T47D (cell line): ENCODE measurements around the gene MAT2B.
"Not testable (repeated sequence)": the region's sequence is repeated elsewhere in the genome, so short reads cannot be mapped to it uniquely, and the experiment has no call there.

Experiments
- DNase-seq, 2 experiments: peaks; one replicate each; pipeline versions ENCODE4 v3.0.0 to v3.0.0-alpha.2; 2011 to 2012; ENCODE audit warnings: low read depth in 1 of 2, low spot score in 1 of 2
- JUND ChIP-seq: IDR thresholded peaks from 2 replicates; pipeline ENCODE4 v1.6.1; 2012; ENCODE audit warnings: low read depth
- in situ Hi-C: cut with HindIII; loops from 2 replicates; pipeline ENCODE4 v1.10.0; 2016; ENCODE audit warnings: low sequenced_read_pairs, low pct_unique_long_range_greater_than_20kb

Gene MAT2B

DNA sequence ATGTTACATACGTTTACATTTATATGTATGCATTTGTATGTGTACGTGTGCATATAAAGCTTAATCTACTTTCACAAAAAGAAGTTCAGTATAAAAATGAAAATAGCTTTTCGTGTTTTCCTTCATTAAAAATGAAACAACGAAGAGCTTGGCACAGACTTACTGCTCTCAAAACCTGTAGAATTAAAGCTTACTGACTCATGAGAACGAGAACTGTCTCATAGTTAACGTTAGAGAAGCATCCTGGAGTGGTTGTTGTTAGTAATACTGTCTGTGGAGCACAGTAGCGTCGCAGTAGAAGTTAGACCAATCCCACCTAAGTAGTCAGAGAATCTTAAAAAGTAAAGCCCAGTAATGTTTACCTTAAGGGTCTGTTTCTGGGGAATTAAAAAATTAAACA, 1.3 kb downstream of the MAT2B start:
- no peak for TF ChIP-seq JUND
- DNase-seq = peak in 1 of 2 experiments; percentile 15
- in situ Hi-C loops = no loop called here

DNA sequence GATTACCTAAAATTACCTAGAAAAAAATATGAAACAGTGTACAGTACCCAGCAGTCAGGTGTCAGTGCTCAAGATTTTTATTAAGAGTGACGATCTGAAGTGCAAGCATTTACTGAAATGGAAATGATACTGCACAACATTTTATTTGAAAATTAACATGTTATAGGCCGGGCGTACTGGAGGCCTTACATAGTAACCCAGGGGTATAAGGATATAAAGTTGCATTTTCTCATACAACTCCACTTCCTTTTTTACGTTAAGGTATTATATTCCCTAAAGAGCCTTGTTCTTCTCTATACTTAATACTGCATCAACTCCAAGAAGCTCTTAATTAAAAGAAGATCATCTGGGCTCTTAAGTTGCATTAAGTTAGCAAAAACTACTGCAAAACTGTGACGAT, 3.3 kb downstream of the MAT2B start:
- in situ Hi-C loops = no loop called here
- DNase-seq = no peak
- TF ChIP-seq JUND = no peak

DNA sequence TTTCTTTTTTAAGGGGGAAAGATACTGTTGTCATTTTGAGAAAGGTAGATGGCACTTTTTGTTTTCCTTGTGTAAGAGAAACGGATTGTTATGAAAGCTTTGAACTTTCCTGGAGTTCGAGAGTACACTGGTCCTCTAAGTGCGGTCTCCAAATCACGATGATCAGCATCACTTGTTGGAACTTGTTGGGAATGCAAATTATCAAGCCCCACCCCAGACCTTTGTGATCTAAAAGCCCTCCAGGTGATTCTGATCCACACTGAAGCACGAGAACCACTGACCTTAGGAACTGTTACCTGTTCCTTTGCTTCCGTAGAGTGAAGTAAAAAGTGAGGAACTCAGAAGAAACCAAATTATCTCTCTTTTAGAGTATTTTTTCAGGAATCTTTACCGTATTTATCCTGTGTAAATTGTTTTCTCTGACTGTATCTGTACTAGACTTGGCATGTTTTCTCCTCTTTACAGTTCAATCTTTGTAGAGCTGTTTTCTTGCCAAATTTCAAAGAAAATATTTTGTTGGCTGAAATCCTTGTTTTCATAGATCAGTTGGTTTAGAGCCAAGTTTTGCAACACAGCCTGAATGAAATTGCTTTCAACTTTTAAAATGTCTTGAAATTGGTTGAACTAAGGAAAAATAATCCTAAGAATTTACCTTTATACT, 4.0 kb downstream of the MAT2B start:
- TF ChIP-seq JUND = no peak
- DNase-seq = peak in 1 of 2 experiments; percentile 44
- in situ Hi-C loops = no loop called here

DNA sequence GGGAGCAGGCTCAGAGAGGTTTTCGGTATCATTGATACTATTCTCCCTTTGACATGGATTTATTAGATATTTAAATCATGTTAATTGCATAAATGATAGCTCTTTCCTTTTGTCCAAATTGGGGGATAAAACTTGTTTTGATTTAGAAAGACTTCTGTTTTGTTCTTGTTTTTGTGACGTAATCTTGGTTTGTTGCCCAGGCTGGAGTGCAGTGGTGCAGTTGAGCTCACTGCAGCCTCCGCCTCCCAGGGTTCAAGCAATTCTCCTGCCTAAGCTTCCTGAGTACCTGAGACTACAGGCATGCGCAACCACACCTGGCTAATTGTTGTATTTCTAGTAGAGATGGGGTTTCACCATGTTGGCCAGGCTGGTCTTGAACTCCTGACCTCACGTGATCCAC, 7.1 kb downstream of the MAT2B start:
- TF ChIP-seq JUND = no peak
- no peak for DNase-seq
- in situ Hi-C loops = no loop called here

DNA sequence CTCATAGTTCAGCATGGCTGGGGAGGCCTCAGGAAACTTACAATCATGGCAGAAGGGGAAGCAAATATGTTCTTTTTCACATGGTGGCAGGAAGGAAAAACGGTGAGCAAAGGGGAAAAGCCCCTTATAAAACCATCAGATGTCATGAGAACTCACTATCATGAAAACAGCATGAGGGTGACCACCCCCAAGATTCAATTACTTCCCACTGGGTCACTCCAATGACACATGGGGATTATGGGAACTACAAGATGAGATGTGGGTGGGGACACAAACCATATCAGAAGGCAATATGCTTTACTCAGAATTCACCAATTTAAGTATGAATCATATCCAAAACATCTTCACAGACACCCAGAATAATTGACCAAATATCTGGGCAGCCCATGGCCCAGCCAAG, 19.7 kb downstream of the MAT2B start:
- no peak for TF ChIP-seq JUND
- DNase-seq = no peak
- in situ Hi-C loops = no loop called here

DNA sequence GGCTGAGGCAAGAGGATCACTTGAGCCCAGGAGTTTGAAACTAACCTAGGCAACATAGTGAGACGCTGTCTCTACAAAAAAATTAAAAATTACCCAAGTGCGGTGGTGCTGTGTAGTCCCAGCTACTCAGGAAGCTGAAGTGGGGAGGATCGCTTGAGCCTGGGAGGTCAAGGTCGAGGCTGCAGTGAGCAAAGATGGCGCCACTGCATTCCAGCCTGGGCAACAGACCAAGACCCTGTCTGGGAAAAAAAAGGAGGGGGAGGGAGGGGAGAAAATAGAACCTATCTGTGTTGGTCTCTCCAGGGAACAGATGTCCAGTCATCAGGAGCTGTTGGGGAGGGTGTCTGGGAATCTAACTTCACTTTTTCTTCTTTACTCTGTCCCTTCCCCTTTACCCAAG, 24.3 kb downstream of the MAT2B start:
- DNase-seq = no peak
- TF ChIP-seq JUND = no peak
- in situ Hi-C loops = no loop called here

DNA sequence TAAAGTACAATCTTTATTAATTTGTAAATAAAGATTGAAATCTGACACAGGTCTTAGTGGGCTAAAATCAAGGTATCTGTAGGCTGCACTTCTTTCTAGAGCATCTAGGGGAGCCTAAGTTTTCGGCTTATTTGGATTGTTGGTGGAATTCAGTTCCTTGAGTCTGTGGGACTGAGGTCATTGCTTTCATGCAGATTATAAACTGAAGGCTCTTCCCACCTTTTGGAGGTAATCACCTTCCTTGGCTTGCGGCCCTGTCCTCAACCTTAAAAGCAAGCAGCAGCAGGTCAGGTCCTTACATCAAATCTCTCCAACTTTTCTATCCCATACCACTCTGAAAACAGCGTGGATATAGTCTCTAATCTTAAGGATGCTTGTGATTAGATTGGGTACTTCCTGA, 25.9 kb downstream of the MAT2B start:
- in situ Hi-C loops = no loop called here
- DNase-seq = no peak
- no peak for TF ChIP-seq JUND

DNA sequence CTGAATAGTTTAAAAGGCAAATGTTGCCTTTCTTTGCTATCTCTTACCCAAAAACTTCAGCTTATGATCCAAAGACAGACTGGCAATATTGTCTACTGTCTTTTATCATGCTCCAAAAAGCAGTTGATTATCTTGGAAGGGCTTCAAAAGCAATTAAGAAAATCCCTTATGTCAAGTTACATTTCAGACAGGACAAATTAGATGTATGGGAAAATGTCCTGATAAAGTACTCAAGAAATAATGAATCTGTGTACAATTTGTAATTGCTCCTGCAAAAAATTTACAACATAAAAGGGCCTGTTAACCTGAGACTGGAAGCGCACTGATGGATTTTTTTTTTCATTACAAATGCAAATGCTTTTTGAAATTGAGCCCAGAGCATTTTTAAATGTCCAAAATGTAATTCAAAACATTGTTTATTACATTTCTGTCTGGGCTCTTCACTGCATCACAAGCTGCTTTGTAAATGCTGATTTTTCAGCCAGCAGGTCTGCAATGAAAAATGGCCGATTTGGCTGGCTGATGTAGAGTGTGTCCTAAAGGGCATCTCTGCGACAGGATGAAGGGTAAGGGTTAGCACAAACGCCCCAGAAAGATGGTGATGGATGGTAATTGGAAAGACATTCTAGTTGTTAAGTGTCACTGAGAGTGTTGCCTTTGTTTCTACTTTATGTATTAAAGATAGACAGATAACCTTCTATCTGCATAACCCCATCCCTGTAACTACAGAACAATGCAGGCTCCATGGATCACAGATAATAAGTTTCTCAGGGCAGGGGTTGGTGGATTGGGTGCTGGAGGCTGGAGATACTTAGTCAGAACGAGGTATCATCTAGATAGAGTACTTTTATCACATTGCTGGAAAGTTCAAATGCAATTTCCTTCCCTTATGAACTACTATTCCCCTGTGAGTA, 27.0 kb downstream of the MAT2B start:
- in situ Hi-C loops = no loop called here
- no peak for DNase-seq
- no peak for TF ChIP-seq JUND

DNA sequence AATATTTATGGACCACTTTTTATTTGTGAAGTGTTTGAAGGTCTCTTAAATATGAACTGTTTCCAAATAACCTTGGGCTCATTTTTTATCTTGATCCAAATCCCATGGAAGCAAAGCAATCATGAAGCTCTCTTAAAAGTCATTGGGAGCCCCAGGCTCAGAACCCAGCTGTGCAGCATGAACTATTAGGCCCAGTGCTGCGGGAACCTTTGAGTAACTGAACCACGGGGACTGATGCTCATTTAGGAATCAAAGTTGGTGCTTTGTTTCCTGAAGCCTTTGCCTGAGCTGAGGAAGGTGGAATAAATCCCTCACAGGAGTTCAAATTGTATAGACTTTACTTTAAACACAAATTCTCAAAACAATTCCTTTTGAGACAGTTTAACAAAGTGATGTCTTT, 27.8 kb downstream of the MAT2B start:
- no peak for TF ChIP-seq JUND
- no peak for DNase-seq
- in situ Hi-C loops = no loop called here

DNA sequence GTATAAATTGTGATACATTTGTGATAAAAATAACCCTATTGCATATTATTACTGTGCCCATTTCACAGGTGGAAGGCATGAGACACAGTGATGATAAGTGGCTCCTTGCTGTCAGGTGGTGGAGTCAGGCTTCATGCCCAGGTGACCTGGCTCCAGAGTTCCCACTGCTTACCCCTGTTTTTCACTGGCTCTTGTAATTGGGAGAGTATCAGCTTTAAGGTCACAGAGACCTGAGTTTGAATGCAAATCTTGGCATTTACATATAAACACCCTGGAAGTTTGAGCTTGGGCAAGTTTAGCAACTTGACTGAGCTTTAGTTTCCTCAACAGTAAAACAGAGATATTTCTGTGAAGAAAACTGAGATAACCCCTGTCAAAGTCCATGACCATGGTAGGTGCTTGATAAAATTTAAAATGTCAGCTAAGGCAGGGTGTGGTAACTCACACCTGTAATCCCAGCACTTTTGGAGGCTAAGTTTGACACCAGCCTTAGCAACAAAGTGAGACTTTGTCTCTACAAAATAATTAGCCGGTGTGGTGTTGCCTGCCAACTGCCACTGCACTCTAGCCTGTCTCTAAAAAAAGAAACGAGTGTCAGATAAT, 29.2 kb downstream of the MAT2B start:
- in situ Hi-C loops = no loop called here
- no peak for DNase-seq
- no peak for TF ChIP-seq JUND

DNA sequence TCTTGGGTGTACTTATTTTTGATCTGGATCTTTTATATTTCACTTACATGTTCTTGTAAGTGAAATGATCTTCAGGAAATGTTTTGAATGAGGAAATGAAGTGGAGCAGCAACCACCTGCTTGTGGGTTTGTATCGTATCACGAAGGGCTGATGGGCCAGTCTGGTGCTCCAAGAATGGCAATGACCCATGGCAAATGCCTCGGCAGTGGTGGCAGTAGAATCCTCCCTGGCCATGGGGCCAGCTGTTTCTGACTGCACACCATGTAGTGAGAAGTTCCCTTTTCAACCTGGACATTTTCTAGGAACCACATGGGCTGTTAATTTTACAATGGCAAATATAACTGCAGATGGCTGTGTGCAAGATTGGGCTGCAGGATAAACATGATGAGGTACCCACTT, 29.9 kb downstream of the MAT2B start:
- in situ Hi-C loops = no loop called here
- DNase-seq = no peak
- TF ChIP-seq JUND = no peak

DNA sequence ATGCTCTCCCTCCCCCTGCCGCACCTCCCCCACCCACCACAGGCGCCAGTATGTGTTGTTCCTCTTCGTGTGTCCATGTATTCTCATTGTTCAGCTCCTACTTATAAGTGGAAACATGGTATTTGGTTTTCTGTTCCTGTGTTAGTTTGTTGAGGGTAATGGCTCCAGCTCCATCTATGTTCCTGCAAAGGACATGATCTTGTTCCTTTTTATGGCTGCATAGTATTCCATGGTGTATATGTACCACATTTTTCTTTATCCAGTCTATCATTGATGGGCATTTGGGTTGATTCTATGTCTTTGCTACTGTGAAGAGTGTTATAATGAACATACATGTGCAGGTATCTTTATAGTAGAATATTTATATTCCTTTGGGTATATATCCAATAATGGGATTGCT, 31.0 kb downstream of the MAT2B start:
- in situ Hi-C loops, DNase-seq: not testable (repeated sequence)

DNA sequence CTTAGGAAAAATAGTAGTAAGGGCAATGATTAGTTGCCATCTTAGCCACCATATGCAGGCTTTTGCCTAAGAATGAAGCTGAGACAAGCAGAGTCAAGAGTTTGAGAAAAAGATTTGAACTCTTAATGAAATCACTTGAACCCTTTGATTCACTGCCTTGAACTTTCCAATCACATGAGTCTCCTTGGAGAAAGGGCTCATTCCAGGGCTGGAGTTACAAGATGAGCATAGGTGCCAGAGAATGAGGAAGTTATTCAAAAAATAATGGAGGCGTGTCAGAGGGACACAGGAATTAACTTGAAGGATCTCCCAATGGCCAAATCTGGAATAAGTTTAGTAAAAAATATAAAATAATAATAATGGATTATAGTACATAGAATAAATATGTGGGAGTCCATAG, 35.3 kb downstream of the MAT2B start:
- no peak for TF ChIP-seq JUND
- no peak for DNase-seq
- in situ Hi-C loops = no loop called here
